Measurements from ENCODE around the gene L1CAM.
A peak's percentile ranks its signal among the peaks of the same experiment; 100 is the strongest.

The L1CAM gene

DNA sequence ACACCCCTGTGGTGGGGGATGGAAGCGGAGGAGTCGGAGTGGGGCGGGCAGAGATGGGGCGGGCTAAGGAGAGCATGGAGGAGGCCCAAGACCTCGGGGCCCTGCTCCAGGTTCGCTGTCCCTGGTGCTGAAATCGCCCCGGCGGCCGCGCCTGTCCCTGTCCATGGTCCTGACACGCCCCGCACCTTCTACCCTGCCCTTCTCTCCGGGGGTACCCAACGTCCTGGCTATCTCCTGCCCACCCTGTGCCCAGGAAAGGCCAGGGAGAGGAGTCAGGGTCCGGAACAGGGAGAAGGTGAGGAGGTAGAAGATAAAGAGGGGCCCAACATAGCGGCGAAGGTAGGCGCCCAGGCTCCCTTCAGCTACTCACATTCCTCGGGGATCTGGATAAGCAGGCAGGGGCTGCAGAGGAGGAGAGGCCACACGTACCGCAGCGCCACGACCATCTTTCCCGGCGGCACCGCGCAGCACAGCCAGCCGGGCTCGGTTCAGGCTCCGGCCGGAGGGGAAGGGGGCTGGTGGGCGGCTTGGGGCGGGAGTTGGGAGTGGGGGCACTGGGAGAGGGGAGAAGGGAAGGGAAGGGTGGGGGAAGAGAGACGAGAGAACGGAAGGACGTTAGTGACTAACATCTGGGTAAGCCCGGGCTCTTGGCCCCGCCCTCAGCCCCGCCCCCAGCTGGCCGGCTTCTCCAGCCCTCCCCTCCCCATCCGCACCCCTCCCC is 10.4 kb downstream of the L1CAM start:
- DNase-seq, result peak; percentile 52

DNA sequence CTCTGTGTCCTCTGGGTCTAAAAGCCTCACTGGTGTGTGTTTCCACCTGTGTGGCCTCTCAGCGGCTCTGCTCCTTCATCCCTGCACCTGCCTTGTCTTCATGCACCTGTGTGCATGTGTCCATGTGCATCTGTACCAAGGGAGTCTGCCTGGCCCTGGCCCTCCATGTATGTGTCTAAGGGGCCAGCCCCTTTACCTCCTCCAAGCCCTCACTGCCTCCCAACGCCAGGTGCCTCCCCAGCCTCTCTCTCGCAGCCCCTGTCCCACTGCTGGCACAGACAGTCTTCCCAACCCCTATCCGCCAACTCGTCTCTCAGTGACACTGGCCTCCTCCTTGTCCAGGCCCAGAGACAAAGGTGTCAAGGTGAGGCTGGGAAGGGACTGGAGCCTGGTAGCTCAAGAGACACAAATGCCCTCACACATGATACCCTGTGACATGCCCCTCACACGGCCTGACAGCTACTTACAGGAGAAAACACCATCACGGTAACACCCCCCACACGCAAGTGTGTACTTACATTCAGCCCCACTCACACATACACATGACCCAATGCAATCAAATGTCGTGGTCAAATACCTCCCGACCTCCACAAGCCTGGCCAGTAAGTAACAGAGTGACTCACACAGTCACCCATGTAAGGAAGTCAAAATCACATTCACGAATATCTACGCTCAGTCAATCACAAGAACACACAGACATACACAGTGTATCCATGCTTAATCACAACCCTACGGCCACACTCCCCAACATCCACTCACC is 11.4 kb downstream of the L1CAM start:
- DNase-seq, result no peak

DNA sequence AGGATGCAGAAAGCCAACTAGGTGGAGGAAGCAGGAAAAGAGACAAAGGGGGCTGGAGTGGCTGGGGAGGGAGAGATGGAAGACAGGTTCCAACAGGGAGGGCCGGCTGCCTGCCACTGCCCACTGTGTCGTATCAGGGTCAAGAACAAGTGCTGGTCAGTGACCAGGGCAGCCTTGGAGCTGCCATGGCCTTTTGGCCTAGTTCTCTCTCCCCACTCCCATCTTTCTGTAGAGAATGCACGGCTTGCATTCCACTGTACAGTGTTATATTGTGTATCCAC is 11.9 kb downstream of the L1CAM start:
- no peak for DNase-seq

DNA sequence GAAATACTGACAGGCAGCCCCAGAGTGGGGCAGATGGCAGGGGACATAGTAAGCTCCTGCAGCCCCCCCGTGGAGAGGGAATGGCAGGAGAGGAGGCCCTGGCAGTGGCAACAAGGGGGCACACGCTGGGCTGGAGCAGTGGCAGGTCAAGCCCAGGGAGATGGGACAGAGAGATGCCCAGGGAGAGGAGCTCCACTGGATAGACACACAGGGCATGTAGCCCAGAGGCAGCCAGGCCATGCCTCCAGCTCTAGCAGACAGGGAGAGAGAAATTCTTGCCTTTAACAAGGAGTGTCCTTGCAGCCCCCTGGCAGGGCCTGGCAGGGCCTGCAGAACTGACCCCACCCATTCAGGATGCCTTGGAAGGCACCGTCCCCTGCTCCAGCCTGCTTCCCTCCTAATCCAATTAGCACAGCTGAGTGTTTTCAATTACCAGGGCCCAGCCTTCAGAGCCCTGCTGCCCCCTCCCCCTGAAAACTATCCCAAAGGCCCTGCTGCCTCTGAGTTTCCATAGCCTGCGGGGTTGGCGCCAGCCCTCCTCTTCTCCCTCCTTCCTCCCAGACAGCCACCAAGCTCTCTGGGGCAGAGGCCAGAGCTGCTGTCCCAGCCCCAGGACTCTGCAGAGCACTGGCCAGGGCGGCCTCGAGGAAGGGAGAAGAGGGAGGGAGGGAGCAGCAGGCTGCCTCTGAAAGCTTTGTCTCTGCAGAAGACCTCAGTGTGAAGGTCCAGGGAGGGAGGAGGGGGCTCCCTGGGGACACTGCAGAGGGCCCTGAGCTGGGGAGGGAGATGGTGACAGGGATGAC is 12.5 kb downstream of the L1CAM start:
- no peak for DNase-seq

DNA sequence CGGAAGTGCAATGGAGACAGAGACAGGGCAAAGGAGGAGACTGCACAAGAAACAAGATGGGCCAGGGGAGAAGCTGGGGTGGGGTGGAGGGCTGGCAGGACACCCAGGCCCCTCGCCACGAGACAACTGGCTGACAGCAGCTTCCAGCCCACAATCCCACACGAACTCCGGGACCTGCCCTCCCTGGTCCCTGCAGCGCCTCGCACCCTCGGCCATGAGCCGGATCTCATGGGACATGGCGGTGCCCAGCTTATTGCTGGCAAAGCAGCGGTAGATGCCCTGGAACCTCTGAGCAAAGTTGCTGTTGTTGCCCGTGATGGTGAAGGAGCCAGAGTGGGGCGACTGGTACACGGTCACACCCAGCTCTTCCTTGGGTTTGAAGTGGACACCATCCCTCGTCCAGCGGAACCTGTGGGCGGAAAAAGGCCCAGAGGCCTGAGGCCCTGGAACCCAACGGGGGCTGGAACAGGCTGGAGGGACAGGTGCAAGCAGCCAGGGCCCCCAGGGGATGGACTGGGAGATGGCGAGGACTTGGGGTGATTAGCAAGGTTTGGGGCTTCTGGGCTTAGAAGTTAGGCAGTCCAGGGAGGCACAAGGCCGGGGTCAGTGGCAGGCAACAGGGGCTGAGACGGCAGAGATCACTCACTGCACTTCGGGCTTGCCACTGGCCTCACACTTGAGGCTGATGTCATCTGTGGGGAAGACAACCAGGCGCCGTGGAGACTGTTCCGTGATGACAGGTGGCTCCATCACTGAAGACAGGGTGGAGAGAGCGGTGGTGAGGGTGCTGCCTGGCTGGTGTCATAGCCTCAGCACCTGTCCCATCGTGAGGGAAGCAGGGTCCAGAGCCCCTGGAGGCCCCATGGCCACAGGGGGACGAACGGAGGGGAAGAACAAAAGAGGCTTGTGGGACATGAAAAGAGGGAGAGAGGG is 13.8 kb downstream of the L1CAM start:
- no peak for DNase-seq

DNA sequence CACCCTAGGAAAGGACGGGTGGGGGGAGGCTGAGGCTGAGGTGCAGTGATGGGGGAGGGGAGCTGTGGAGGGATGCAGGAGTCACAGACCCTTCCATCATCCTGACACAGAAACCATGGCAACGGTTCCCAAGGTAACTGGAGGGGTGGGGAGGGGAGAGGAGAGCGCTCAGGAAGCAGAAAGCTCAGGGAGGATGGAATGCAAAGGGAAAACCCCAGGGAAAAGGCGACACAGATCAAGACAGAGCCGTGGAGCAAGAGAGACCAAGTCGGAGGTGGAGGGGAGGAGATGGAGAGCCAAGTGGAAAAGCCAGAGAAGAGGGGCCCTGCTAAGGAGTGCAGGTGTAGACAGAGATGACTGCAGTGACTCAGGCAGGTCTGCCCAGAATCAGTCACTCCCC is 14.5 kb downstream of the L1CAM start:
- DNase-seq, result no peak

DNA sequence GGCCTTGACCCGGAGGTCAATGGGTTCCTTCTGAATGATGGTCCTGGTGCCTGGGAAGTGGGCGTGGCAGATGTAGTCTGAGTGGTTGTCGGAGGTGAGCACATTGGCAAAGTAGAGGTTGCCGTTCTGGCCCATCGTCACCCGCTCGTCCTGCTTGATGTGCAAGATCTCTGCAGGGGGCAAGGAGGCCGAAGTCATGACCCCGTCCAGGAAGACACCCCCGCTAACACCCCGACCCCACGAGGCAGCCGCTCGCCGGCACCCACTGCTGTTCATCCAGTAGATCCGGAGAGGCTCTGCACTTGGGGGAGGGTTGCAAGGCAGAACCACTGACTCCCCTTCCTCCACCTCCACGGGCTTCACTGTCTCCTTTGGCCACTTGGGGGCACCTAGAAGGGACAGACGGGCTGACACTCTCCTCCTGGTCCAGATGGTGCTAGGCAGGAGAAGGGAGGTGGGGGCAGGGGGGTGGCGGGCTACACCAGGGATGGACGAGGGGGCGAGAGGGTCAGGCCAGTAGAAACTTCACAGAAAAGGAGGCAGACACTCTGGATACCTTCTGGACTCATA is 15.1 kb downstream of the L1CAM start:
- DNase-seq, result no peak

DNA sequence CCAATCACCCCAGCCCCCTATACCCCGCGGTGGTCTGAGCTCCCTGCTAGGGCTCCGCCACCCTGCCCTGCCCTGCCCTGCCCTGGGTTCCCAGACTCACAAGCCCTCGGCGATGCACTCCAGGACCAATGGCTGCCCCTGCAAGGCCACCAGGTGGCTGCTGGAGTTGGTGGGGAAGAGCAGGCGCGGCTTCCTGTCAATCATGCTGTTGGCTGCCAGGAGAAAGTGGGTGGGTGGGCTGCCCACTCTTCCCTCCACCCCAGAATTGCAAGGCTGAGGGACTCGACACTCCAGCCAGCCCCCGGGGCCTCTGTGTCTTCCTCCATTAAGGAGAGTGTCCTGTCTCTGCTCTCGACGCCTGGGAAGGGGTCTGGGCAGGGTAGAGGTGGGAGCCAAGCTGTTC is 15.7 kb downstream of the L1CAM start:
- no peak for DNase-seq

DNA sequence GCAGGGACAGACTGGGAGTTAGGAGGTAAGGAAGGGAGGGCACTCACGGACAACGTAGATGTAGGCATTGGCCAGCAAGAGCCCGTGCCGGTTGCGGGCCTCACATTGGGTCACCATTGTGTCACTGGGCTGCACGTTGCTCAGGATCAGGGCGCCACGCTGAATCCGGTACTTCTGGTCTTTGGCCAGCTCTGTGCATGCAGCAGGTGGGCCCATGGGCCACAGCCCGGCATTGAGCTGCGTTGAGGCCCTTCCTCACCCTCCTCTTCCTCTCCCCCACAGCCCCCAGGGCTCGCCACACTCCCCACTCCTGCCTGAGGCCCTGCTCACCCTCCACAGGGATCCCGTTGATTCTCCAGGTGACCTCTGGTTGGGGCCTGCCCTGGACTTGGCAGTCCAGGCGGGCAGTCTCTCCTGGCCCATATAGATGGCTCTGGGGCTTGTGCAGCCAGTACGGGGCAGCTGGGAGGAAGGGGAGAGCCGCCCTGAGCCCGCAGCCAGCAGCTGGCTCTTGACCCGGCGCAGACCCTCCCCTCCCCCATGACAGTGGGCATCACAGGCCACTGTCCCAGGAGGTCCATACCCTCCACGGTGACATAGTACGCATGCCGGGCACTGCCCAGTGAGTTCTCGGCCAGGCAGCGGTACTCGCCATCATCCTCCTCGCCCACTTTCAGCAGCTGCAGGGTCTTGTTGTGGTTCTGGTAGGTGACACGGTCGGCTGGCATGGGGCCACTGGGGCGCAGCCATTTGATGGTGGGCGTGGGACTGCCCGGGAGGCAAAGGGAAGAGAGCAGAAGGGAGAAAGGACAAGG is 16.3 kb downstream of the L1CAM start:
- DNase-seq, result no peak

DNA sequence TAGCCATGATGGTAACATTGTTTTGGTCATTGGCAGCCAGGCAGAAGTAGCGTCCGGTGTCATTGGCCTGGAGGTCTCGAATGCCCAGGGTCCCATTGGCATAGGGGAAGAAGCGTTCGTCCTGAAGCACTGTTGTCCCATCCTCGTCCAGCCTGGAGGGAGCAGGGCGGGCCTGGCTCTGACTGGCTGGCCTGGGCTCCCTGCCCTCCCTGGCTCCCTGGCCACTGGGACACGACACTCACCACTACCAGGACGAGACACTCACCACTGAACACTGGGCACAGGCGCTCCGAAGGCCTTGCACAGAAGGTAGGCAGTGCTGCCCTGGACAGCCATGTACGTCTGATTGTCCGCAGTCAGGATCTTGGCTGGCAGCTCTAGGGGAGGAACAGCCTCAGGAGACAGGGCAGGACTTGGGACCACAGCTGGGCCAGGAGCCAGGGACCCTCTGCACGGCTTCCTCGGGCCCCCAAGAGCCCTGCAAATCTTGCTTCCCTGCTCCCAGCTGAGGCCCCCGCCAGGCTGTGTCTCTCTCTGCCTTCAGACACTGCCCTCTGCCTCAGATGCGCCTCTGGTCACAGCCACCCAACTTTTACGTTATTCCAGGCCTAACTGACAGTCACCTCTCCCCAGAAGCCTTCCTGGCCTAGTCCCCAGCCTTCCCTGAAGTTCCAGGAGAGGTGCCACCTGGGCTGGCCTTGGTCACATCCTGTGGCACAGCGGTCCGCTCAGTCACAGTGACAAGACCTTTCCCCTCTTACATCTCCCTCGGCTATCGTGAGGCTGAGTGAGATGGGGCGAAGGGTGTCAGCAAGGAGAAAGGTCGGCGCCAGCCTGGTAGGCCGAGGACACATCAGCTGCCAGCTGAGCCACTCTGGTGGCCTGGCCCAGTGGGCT is 17.1 kb downstream of the L1CAM start:
- DNase-seq, result no peak

DNA sequence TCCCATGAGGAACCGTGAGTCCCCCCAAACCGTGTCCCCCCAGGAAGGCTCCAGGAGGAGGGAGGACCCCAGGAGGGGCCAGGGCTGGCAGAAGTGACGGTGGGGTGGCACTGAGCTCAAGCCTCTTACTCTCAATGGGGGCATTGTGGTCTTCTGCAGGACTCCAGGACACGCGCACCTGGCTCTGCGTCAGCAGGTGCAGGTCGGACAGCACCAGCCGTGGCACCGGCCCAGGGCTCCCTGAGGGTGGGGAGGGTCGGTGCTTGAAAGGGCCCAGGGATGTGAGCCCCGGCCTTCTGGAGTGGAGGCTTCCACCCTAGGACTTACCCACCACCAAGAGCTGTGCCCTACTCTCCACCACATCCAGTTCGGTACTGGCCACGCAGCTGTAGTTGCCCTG is 18.3 kb downstream of the L1CAM start:
- DNase-seq, result no peak

DNA sequence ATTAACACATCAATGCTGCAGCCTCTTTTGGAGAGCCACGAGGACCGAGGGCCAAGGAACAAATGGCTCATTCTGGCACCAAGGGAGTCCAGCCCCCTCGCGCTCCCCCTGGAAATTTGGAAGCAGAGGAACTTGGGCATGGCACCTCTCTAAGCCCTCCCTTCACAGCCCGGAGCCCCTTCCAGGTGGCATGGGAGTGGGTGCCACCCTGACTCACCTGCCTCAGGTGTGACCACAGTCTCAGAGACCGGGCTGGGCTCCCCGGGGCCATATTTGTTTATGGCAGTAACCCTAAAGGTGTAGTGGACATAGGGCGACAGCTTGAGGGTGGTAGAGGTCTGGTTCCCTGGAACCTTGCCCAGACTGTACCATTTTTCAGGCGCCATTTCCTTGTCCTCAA is 18.8 kb downstream of the L1CAM start:
- no peak for DNase-seq

DNA sequence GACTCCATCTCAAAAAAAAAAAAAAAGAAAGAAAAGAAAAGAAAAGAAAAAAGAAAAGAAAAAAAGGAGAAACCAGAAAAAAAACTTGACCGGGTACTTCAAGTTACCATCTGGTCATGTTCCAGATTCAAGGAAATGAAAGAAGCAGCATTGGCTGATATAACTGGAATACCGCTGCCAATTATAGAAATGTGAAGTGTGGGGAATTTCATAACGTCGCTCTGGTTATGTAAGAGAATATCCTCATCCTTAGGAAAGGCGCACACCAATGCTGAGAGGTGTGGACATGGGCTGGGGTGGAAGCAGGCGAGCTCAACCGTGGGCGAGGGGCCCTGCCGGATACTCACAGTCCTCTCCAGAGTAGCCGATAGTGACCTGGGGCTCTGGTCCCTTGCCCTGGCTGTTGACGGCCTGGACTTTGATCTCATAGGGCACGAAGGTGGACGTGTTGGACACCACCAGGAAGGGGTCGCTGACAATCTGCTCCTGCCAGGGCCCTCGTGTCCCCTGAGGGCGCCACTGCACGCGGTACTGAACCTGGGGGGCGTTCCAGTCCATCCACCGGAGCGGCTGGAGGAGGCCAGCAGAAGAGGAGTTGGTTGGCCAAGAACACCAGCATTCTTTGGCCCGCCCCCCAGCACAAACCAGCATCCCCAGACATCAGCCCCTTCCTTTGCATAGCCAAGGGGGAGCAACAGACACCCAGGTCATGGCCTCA is 19.5 kb downstream of the L1CAM start:
- DNase-seq, result no peak

DNA sequence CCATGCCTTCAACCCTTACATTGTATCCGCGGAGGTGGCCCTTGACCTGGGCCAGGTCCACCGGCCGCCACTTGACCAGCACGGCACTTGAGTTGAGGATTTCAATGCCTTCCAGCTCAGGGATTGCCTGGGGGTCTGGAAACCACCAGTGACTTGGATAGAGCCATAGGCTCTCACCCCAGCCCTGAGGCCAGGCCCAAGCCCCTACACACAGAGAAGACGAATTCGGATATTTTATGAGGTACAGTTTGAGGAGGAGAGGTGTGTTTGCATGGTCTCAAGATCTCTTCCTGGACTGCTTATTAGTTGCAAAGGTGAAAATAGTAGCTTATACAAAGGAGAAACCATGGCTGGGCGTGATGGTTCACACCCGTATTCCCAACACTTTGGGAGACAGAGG is 20.3 kb downstream of the L1CAM start:
- DNase-seq, result no peak

DNA sequence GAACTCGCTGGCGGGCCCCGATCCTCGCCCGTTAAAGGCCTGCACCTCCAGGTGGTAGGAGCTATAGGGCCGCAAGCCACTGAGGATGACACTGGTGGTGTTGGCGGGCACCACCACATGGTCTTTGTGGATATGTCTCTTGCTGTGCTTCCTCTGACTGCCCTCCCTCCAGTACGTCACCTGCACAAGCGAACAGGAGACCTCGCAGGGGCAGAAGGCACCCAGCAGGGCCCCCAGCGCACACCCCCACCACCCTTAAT is 20.7 kb downstream of the L1CAM start:
- DNase-seq, result no peak

DNA sequence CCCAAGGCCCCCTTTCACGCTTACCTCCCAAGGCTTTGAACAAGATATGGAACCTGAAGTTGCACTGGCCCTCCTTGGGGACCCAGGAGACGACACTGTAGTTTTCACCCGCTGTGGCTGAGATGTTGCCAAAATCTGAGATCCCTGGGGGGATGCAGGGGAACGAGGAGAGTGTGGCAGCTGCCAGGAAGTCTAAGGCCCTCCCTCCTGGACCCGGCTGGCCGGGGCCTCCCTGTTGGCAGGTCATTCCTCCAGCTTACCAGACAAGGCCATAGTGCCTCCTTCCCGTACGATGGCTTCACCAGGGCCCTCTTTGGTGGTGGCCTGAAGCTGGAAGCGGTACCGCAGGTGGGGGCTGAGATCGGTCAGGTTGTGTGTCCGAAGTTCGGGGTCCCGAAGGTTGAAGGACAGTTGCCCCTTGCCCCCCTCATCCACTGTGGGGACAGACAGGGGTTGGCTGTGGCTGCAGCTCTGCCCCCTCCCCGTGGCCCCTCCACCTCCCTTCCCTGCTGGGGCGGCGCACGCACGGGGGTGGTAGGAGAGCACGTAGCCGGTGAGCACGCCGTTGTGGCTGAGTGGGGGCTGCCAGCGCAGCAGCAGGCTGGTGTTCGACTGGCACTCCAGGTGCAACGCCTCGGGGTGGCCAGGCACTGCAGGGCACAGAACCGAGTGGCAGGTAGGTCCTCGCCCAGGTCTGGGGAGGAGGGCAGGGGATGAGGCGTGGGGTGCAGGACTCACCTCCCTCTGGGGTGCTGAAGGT is 21.2 kb downstream of the L1CAM start:
- no peak for DNase-seq

DNA sequence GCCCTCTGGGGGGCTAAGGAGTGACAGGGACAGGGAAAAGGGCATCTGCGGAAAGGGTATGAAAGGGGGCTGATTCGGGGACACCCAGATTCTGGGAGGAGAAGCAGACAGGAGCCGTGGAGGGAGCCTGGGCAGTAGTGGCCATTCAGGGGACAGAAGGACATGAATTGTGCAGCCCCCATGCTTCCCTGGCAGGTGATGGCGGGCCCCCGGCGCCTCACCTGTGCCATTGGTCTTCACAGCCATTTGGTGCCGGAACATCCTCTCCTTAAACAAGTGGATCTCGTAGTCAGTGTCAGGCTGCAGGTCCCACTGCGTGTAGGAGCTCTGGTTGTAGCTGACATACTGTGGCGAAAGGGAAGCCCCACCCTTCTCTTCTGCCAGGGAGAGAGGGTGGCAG is 21.9 kb downstream of the L1CAM start:
- no peak for DNase-seq

DNA sequence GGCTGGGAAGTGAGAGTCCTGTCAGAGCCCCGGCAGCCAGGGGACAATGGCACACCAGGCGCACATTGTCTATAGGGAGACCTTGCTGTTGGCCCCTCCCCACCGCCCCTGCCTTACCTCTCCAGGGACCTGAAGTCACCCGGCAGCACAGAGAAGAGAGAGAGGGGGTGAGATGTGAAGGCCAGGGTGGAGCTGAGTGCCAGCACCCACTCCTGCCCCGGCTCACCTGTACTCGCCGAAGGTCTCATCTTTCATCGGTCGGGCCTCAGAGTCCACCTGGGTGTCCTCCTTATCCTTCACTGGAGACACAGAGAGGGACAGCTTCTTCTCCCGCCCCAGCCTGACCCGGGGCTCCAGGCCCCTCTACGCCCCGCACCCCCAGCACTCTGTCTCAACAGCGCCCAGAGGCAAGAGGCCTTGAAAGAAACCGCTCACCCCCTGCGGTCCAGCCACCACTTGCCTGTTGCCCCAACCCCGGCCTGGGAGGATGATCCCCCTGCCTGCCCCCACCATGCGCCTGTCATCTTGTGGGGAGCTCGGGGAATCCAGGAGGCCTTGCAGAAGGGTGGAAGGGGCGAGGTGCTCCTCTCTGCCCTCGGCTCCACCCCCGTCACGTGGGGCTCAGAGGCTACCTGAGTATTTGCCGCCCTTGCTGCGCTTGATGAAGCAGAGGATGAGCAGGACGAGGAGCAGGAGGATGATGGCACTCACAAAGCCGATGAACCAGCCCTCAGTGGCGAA is 22.6 kb downstream of the L1CAM start:
- DNase-seq, result no peak

Data from NCI-H1105 (cell line).